NOMO-1 treated with DMSO at 0.1 percent for 48 hours (cell line): ENCODE data around the gene RIN3.
A peak's percentile ranks its signal among the peaks of the same experiment; 100 is the strongest.

Experiments used
- DNase-seq: peaks from one replicate; lab custom pipeline; 2025; ENCODE audit not compliant: unreplicated experiment; lab: John Stamatoyannopoulos, UW

Gene RIN3

DNA sequence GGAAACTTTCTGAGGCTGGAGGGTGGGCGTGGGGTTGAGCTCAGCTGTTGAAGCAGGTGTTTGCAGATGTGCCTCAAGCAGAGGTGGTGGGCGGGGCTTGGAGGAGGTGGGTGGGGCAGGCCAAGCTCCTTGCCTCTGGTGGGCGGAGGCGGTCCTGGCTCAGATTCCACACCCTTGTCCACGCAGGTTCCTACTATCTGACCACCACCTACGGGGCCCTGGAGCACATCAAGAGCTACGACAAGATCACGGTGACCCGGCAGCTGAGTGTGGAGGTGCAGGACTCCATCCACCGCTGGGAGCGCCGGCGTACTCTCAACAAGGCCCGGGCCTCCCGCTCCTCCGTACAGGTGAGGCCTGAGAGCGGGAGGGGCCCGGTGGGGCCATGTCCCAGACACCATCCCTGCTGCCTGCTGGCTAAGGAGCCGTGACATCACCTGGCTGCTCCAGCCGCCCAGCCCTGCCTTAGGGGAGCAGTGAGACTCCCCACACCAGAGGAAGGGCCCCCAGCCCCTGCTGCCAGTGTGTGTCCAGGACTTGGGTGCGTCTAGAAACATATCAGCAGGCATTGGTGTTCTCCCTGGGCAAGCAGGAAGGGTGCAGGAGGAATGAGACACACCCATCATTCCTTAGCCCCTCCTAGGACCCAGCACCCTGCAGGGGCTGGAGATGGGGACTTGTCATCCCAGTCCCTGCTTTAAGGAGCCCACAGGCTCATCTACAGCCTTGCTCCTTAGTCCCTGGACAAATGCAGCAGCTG is 171.4 kb downstream of the RIN3 start:
- DNase-seq = no peak

DNA sequence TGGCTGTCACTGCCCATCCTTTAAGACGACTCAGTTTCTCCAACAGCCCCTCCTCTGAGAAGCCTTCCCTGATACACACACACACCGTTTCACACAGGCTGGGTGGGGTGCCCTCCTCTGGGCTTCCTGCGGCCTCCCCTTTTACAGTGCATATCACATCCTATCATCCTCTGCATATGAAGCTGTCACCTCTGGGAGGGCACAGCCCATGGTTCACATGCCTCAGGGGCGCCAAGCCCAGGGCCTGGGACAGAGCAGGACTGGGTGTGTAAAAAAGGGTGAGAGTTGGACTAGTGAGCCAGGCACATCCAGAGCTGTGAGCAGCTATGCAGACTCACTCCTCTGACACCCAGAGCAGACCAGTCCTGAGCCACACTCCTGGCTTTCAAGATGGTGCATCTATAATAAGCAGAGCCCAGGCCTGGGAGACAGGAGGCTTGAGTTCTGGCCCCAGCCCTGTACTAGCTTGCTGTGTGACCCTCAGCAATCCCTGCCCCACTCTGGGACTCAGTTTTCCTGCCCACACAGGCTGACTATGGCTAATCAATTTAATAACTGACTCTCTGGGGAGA is 172.3 kb downstream of the RIN3 start:
- no peak for DNase-seq

DNA sequence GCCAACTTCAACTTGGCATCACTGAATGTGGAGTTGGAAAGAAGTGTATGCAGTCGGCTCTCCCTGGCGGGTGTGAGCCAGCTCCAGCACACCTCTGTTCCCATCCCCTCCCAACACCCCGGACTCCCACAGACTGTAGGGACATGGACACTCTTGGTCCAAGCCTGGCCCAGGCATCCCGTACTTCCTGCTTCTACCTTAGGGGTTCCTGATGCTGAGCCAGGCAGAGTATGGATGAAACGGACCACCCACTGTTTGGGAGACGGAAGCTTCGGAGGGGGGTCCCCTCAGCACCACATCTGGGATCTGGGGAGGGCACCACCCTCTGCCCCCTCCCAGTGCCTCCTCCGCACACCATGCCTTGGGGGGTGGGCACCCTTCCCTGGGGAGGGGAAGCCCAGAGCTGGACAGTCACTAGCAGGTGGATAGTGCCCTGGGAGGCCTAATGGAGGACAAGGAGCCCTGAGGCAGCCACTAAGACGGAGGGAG is 172.9 kb downstream of the RIN3 start:
- no peak for DNase-seq

DNA sequence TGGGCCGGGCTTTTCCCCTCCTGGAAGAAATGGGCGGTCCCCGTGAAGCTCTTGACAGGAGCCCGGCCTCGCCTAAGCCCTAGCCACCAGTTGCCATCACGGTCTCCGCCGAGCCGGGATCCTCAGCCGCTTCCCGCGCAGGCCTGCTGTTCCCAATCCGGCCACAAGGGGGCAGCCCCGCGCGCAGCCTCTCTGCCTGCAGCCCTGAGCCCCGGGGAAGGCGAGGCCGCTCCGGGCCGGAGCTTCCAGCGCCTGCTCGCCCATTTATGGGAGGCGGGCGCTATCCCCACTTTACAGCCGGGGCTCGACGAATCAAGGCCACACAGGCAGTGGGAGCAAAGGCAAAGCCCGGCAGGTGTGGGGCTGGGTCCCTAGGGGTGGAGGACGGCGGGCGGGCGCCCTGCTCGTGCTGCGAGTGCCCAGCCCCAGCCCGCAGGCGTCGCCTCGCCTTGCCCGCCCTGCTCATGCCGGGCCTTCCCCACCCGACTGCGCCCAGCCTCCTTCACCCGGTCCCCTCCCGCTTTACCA is 173.4 kb downstream of the RIN3 start:
- no peak for DNase-seq

DNA sequence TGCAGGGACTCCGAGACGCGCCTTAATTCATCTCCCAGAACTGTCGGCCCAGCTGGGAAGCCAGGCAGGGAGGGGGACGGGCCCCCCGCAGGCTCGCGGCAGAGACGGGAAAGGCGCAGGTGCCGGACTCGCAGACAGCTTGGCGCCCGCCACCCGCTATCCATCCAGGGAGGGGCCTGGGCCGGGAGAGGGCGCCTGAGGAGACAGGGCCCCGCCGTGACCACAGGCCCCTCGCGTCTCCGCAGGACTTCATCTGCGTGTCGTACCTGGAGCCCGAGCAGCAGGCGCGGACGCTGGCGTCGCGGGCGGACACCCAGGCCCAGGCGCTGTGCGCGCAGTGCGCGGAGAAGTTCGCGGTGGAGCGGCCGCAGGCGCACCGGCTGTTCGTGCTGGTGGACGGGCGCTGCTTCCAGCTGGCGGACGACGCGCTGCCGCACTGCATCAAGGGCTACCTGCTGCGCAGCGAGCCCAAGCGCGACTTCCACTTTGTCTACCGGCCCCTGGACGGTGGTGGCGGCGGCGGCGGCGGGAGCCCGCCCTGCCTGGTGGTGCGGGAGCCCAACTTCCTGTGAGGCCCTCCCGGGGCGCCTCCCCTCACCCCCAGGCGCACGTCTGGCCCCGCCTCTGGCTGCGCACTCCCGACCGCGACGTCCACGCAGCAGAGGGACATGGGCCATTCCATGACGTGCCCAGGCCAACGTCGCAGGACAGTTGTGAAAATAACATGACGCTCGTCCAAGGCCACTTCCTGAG is 174.3 kb downstream of the RIN3 start:
- DNase-seq = no peak

DNA sequence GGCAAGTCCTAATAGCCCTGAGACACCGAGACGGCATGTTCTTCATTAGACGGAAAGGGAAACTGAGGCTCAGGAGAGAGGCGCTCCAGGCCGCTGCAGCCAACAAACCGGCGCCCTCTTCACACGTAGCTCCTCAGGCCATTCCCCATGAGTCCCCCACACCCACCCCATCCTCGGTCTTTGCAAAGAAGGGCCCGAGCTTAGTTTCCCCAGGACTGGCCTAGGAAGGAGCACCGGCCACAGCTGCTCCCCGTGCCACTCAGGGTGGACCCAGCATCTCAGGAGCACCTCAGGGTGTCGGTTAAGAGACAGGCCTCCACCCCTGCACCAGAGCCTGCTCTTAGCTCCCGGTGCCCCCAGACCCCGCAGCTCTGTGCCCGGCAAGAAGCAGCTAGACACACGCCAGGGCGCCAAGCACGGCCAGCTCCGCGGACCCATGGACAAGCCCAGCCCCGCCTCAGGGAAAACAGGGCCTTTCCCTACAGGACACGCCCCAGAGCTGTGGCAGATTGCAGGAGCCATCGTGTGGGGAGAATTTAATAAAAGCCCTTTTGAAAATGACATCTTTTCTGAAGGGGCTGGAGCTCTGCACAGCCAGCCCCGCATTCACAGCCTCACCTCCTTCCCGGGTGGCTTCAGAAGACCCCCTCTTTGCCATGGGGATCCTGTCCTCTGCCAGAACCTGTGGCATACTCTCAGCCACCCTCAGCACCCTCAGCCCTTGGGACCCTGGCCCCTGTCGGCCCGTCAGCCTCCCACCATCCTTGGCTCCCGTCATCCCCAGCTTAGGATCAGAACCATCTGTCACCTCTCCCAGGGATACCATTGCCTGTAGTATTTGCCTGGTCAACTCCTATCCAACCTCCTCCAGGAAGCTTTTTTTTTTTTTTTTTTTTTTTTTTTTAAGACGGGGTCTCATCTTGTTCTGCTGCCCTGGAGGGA is 175.1 kb downstream of the RIN3 start:
- DNase-seq = no peak

DNA sequence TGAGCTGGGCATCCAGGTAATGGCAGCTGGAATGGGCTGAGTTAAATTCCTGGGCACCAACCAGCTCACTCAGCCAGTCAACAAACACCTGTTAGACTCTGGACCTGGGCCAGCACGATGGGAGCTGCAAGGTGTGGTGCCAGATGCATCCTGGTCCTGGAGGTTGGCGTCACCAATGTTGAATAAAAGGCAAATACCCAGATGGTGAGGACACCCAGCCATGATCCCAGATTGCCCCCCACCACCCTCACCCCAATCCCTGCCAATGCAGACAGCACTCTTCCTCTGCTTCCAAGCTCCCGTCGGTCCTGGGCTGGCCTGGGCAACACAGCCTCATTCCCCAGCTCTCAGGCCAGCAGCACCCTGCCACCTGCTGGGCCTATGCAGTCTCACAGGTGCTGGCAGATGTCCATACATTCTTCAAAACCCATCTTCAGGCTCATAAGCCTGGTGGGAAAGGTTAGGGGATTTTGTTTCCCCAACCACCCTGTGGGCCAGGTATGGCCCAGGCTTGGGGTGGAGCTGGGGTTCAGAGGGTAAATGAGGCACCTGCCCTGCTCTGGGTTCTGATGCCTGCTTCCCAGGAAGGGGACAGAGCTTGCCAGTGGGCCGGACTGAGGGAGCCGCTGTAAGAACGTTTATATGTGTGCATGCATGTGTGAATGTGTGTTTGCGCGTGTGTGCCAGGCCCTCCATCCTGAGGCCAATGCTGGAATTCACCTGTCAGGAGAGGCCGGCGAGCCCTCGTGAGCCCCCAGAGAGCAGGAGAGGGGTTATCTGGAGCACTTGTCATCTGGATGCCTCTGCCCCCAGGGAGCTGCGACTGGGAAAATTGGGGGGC is 176.8 kb downstream of the RIN3 start:
- DNase-seq = no peak

DNA sequence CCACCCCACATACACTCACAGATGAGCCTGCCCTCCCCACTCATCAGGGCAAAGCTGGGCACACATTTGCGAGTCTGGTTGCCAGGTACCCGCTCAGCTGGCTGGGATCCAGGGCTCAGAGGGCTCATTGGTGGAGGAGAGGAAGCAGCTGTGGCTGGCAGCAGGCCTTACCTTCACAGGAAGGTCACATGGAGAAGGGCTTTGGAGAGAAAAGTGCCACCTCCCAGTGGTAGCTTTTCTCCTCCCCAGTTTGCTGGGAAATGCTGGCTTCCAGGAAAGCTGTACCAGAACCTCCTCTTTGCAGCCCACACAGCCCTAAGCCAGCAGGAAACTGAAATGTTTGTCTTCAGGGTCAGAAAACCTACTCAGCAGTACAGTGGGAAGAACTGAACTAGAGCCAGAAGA is 179.2 kb downstream of the RIN3 start:
- DNase-seq = no peak

DNA sequence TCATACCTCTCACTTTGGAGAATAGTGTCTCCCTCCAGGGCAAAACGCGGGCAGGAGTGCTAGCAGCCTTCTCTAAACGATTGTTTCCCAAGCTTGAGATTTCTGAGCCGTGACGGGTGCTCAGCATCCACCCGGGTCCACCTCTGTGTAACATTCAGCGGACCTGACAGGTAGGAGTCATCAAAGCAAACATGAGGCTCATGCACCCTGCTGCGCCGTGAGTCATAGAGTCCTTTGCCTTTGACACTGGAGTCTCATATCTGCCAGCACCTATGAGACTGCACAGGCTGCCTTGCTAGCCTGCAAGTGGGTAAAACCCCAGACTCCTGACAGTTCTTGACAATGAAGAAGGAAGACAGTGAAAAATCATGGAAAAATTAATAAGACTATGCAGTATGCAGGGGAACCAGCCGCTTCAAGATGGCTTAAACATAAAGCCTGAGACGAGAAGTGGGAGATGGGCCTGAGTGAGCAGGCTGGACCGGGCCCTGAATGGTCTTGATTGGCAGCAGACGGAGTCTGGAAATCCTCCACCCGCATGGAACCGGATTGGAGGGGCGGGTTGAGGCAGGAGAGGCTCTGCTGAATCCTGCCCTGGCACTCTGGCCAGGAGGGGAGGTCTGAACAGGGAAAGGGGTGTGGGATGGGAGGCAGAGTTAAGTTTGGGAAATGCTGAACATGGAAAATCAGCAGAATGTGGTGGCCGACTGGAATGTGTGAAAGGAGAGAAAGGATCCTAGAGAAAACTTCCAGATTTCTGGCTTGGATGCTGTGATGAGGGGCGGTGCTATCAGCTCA is 180.6 kb downstream of the RIN3 start:
- no peak for DNase-seq

DNA sequence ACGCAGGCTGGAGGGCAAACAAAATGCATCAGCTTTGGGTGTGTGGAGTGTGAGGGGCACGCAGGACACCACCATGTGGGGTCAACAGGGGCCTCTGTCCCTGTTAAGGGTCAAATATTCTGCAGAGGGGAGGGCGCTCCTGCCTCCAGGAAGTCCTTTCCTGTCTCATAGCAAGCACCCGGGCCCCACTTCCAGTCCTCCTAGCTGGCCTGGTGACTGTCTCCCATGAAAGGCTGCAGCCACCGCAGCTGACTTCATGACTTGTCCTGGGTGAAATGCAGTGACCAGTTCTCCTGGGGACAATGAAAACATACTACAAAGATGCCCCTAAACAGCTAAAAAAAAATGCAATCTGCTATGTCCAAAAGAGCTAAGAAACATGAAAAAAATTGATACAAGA is 181.2 kb downstream of the RIN3 start:
- no peak for DNase-seq

DNA sequence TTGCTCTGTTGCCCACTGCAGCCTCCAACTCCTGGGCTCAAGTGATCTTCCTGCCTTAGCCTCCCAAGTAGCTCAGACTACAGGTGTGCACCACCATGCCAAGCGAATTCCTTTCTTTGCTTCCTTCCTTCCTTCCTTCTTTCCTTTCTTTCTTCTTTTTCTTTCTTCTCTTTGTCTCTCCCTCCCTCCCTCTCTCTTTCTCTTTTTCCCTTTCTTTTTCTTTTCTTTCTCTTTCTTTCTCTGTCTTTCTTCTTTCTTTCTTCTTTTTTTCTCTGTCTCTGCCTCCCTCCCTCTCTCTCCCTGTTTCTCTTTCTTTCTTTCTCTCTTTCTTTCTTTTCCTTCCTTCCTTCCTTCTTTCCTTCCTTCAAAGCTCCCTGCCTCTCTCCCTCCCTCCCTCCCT is 182.0 kb downstream of the RIN3 start:
- no peak for DNase-seq

DNA sequence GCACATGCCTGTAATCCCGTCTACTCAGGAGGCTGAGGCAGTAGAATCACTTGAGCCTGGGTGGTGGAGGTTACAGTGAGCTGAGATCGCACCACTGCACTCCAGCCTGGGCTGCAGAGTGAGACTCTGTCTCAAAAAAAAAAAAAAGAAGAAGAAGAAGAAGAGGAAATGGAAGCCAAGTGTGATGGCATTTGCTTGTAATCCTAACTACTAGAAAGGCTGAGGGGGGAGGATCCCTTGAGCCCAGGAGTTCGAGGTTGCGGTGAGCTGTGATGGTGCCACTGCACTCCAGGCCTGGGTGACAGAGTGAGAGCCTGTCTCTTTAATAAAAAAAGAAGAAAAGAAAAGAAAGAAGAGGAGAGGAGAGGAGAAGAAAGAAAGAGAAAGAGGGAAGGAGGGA is 182.8 kb downstream of the RIN3 start:
- peak; percentile 42 for DNase-seq

DNA sequence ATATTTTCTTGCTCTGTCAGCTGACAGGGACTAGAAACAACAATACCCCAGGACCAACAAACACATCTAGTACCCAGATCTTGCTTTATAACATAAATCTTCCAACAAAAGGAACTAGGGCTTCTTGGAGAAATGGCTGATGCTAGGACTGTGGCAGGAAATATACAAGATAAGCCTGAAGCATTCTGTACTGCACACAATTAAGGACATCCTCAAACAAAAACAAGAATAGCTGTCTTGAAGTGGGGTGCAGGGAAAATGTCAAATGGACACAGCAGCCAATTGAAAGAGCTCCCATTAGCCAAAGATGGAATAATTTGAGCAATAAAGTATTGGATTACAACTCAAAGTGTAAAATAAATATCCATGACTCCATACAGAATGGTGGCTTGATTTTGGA is 184.8 kb downstream of the RIN3 start:
- no peak for DNase-seq

DNA sequence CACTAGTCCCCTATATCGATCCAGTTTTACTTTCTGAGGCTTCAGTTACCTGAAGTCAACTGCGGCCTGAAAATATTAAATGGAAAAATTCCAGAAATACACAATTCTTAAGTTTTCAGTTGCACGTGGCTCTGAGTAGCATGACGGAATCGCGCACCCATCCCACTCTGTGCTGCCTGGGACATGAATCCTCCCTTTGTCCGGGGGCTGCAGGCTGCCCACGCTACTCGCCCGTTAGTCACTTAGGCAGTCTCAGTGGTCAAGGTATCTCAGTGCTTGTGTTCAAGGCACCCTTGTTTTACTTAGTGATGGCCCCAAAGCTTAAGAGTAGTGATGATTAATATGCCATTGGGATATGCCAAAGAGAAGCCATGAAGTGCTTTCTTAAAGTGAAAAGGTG is 188.2 kb downstream of the RIN3 start:
- DNase-seq = no peak

DNA sequence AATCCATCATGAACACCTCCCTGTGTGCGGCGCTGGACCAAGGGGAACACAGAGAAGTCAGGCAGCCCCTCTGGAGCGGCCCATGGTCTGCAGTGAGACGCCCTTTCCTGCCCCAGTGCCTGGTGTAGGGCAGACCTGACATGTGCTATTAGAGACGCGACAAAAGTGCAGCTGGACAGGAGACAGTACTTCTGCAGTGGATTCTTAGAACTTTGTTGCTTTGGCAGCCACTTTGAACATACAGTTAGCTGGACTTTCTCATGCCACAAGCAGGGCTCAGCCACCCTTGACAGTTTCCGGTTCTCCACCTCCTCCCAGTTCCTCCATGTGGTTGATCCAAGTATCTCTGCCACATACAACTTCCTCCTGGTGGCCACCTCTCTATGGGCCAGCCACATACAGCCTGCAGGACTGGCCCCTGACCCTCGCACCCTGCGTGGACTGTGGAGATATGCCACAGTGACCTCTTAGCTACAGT is 188.9 kb downstream of the RIN3 start:
- peak; percentile 8 for DNase-seq

DNA sequence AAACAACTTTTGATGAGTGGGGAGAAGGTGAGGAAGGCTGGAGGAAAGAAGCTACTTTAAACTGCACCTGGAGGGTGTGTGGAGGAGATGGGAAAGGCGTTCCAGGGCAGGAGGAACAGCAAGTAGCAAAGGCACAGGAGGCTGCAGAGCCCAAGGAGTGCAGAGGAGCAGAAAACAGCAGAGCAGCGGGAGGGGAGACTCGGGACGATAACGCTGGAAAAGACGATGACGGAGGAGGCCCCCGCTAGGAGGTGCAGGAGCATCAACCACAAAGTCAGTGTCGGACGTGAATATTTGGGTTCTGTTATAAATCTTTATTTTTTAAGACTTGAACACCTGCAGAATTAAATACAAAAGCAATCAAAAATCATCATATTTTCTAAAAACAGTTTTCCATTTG is 189.9 kb downstream of the RIN3 start:
- no peak for DNase-seq

DNA sequence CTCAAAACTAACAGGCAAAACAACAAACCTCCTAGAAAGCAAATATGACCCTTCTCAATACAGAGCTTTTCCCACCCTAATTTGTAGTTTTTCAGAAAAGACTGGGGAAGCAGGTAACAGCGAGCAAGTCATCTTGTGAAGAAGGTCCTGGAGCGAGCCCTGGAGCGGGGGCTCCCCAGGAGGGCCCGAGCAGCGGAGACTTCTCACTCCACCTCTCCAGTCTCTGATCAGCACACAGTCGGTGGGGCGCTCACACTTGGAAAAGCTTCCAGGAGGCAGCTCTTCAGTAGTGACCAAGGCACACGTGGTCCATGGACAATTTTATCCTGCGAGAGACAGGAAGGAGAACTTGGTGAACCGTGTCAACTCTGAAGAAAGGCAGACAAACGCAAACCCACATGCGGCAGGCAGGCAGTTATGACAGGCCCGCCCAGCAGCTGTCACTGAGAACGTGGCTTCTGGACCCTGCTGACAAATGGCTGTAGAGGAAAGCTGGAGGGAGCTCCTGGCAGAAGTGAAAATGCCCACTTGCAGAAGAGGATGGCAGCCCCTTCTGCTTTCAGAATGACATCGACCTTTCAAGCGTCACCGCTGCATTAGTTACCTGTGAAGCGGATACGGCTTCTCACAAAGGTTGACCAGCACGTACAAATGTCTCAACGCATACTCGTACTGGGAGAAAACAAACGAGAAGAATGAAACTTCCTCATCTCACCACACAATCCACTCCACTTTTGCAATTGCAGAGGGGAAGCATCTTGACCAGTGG is 190.6 kb downstream of the RIN3 start:
- DNase-seq = peak; percentile 99

DNA sequence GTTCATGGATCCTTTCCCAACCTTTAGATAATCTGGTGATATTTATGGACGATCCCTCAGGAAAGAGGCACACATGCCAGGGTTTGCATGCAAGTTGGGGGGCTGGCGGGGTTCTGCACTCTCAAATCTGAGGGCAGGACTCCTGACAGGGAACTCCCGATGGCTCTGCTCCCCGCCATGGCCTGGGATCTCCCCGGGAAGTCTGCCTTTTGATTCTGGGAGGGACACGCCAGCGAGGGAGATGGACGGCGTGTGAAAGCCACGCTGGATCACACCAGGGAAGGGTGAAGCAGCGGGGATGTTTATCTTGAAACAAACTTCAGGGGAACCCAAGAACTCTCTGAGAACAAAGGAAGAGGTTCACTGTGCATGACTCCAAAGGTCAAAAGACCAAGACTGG is 191.2 kb downstream of the RIN3 start:
- DNase-seq = no peak
